ENCODE data around the gene CCDC13.

CCDC13 gene

GRCh38 chr3:42732196-42732828 lies 40.7 kb downstream of the CCDC13 start:
- H3K4me3 ChIP-seq (replicated peaks; ENCODE audit: insufficient read depth, low read length): no peak overlapping the region
- TF ChIP-seq GABPA (IDR thresholded peaks at IDR 0.05; ENCODE audit: low read depth) (no peak), POLR2AphosphoS5 (IDR thresholded peaks at IDR 0.05; ENCODE audit: low read depth) (no peak), CTCF (IDR thresholded peaks at IDR 0.05; ENCODE audit: insufficient read depth, low read length) (no peak), REST (IDR thresholded peaks at IDR 0.05; ENCODE audit: insufficient replicate concordance, low read depth) (no peak), SPI1 (IDR thresholded peaks at IDR 0.05; ENCODE audit: borderline replicate concordance, low read depth) (no peak)
- no peaks in the 10 kb centered on the region for H3K27me3 ChIP-seq (ENCODE audit: insufficient read depth, poor library complexity, severe bottlenecking)
- no peak overlapping the region for H3K27ac ChIP-seq (replicated peaks)
- no peak for DNase-seq (ENCODE audit: low read depth in 1 of 2, low spot score in 1 of 2)

- Histone ChIP-seq H3K27ac (replicated peaks) (no peak overlapping the region), H3K4me3 (replicated peaks; ENCODE audit: insufficient read depth, low read length) (no peak overlapping the region), H3K27me3 (ENCODE audit: insufficient read depth, poor library complexity, severe bottlenecking) (no peaks in the 10 kb centered on the region)
- TF ChIP-seq POLR2AphosphoS5 (IDR thresholded peaks at IDR 0.05; ENCODE audit: low read depth): no peak
- no peak for TF ChIP-seq REST (IDR thresholded peaks at IDR 0.05; ENCODE audit: insufficient replicate concordance, low read depth)
- TF ChIP-seq CTCF (IDR thresholded peaks at IDR 0.05; ENCODE audit: insufficient read depth, low read length): no peak
- no peak for TF ChIP-seq GABPA (IDR thresholded peaks at IDR 0.05; ENCODE audit: low read depth)
- TF ChIP-seq SPI1 (IDR thresholded peaks at IDR 0.05; ENCODE audit: borderline replicate concordance, low read depth): no peak
- no peak for DNase-seq (ENCODE audit: low read depth in 1 of 2, low spot score in 1 of 2)
These were observed 41.4 kb downstream of the CCDC13 start for GRCh38 chr3:42731476-42732195.

GRCh38 chr3:42730706-42731420 lies 42.2 kb downstream of the CCDC13 start:
- no peak for TF ChIP-seq CTCF (IDR thresholded peaks at IDR 0.05; ENCODE audit: insufficient read depth, low read length)
- no peak for TF ChIP-seq GABPA (IDR thresholded peaks at IDR 0.05; ENCODE audit: low read depth)
- no peak for TF ChIP-seq SPI1 (IDR thresholded peaks at IDR 0.05; ENCODE audit: borderline replicate concordance, low read depth)
- no peak for TF ChIP-seq REST (IDR thresholded peaks at IDR 0.05; ENCODE audit: insufficient replicate concordance, low read depth)
- TF ChIP-seq POLR2AphosphoS5 (IDR thresholded peaks at IDR 0.05; ENCODE audit: low read depth): no peak
- no peak overlapping the region for H3K4me3 ChIP-seq (replicated peaks; ENCODE audit: insufficient read depth, low read length)
- no peak overlapping the region for H3K27ac ChIP-seq (replicated peaks)
- DNase-seq (ENCODE audit: low read depth in 1 of 2, low spot score in 1 of 2): no peak
- H3K27me3 ChIP-seq (ENCODE audit: insufficient read depth, poor library complexity, severe bottlenecking): no peaks in the 10 kb centered on the region
